ENCODE data around the gene TNS1.
"Not testable (repeated sequence)": the region's sequence is repeated elsewhere in the genome, so short reads cannot be mapped to it uniquely, and the experiment has no call there.

Gene TNS1

GRCh38 chr2:218002845-218003180, at the start of gene TNS1:
TSS of gene TNS1 (minus strand) at chr2:218002995. CDS start at chr2:218002872, 123 bp downstream.
- DNase-seq, result no peak

GRCh38 chr2:218051903-218052302, 49.1 kb upstream of the TNS1 start:
- DNase-seq, result no peak

GRCh38 chr2:218047536-218048225, 44.9 kb upstream of the TNS1 start:
- DNase-seq, result no peak

GRCh38 chr2:218046238-218046637, 43.4 kb upstream of the TNS1 start:
- no peak for DNase-seq

GRCh38 chr2:218044599-218044998, 41.8 kb upstream of the TNS1 start:
- DNase-seq, result not testable (repeated sequence)

- DNase-seq, result no peak
Measured at GRCh38 chr2:218043701-218044109, 40.9 kb upstream of the TNS1 start.

- DNase-seq, result no peak
Measured at GRCh38 chr2:218043100-218043499, 40.3 kb upstream of the TNS1 start.

GRCh38 chr2:218041302-218042168, 38.7 kb upstream of the TNS1 start:
- no peak for DNase-seq

- DNase-seq, result no peak
Measured at GRCh38 chr2:218040883-218041282, 38.1 kb upstream of the TNS1 start.

GRCh38 chr2:218039171-218039570, 36.4 kb upstream of the TNS1 start:
- no peak for DNase-seq

GRCh38 chr2:218036371-218036770, 33.6 kb upstream of the TNS1 start:
- no peak for DNase-seq

GRCh38 chr2:218035463-218036100, 32.8 kb upstream of the TNS1 start:
- DNase-seq, result no peak

- DNase-seq, result peak in 3 of 4 experiments; percentile 39 to 45 (median 41)
Measured at GRCh38 chr2:218034497-218035213, 31.9 kb upstream of the TNS1 start.

GRCh38 chr2:218033590-218034496, 31.0 kb upstream of the TNS1 start:
- DNase-seq, result no peak

- no peak for DNase-seq
Measured at GRCh38 chr2:218033208-218033589, 30.4 kb upstream of the TNS1 start.

GRCh38 chr2:218032336-218033171, 29.8 kb upstream of the TNS1 start:
- no peak for DNase-seq

- no peak for DNase-seq
Measured at GRCh38 chr2:218031771-218032257, 29.0 kb upstream of the TNS1 start.

GRCh38 chr2:218031261-218031660, 28.5 kb upstream of the TNS1 start:
- DNase-seq, result no peak

GRCh38 chr2:218030409-218031195, 27.8 kb upstream of the TNS1 start:
- no peak for DNase-seq

All from activated CD4-positive, CD25-positive, alpha-beta regulatory T cell (primary cell).